ENCODE data around the gene GGA2.
"Not testable (repeated sequence)": the region's sequence is repeated elsewhere in the genome, so short reads cannot be mapped to it uniquely, and the experiment has no call there.

- TF ChIP-seq MAX, CTCF (IDR thresholded peaks at IDR 0.05; ENCODE audit: low read depth, low read length): not testable (repeated sequence)
Observed at GRCh38 chr16:23510915-23511270, 599 bp upstream of the GGA2 start.

Data from NB4 (cell line).